Esophagus squamous epithelium (tissue), 4 donors: ENCODE data around the gene CNIH3.

ENCODE experiments used
- POLR2A ChIP-seq, 4 donors: fragments of 450-650 bp; IDR thresholded peaks; one replicate each; pipeline ENCODE4 v1.6.1; 2017; ENCODE audit warnings: antibody characterized with exemption in 4 of 4, mild to moderate bottlenecking in 4 of 4, moderate library complexity in 3 of 4
- TF ChIP-seq, protein P1 (sequence below), 6 experiments: fragments of 450-650 bp in 4 of 6; fragments of 200-600 bp in 2 of 6; sonication (generic) in 2 of 6; IDR thresholded peaks; one replicate each; pipeline ENCODE4 v1.5.1; 2016 to 2019; ENCODE audit warnings: antibody characterized with exemption in 6 of 6, mild to moderate bottlenecking in 4 of 6, moderate library complexity in 4 of 6

DNA sequence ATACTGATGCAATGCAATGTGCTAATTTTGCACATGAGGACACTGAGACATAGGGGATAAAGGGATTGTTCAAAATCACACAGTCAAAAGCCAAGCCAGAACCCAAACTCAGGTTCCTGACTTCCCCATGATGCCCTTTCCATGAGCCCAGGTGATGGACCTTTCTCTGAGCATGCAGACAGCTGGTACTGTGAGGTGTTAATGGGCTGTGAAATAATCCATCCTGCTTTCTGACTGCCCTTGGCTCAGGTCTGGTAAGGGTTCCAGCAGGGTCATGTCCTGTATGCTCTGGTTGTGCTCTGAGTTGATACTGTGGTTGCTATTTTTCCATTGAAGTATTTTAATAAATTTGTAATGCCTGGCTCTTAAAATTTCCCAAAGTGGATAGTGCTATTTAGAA is 50.0 kb downstream of the CNIH3 start:
- TF ChIP-seq, protein P1, sequence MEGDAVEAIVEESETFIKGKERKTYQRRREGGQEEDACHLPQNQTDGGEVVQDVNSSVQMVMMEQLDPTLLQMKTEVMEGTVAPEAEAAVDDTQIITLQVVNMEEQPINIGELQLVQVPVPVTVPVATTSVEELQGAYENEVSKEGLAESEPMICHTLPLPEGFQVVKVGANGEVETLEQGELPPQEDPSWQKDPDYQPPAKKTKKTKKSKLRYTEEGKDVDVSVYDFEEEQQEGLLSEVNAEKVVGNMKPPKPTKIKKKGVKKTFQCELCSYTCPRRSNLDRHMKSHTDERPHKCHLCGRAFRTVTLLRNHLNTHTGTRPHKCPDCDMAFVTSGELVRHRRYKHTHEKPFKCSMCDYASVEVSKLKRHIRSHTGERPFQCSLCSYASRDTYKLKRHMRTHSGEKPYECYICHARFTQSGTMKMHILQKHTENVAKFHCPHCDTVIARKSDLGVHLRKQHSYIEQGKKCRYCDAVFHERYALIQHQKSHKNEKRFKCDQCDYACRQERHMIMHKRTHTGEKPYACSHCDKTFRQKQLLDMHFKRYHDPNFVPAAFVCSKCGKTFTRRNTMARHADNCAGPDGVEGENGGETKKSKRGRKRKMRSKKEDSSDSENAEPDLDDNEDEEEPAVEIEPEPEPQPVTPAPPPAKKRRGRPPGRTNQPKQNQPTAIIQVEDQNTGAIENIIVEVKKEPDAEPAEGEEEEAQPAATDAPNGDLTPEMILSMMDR (IDR thresholded peaks at IDR 0.05): no peak
- TF ChIP-seq POLR2A (IDR thresholded peaks at IDR 0.05): no peak
